Endodermal cell (in vitro differentiated cells): ENCODE measurements around the gene NME3. TPM values are rescaled to one million over a fixed set of nuclear protein-coding genes. Genes with fewer than 3 reads are reported as not detected.
"Not testable (repeated sequence)": the region's sequence is repeated elsewhere in the genome, so short reads cannot be mapped to it uniquely, and the experiment has no call there.

Experiments
- DNase-seq: peaks from one replicate; pipeline ENCODE4 v3.0.0-alpha.2; 2017
- H3K27ac ChIP-seq: 2 replicates; pipeline ENCODE4 v1.5.1; 2013; ENCODE audit warnings: mild to moderate bottlenecking, low read depth, low read length, moderate library complexity
- H3K27me3 ChIP-seq: 2 replicates; pipeline ENCODE4 v1.6.1; 2013; ENCODE audit warnings: mild to moderate bottlenecking, low read length, moderate library complexity; ENCODE audit not compliant: insufficient read depth, control insufficient read depth, poor library complexity, severe bottlenecking
- H3K36me3 ChIP-seq: 2 replicates; pipeline ENCODE4 v1.7.0; 2013; ENCODE audit warnings: mild to moderate bottlenecking, low read length, moderate library complexity; ENCODE audit not compliant: control insufficient read depth, insufficient read depth
- H3K4me1 ChIP-seq: one replicate; pipeline ENCODE4 v1.7.0; 2013; ENCODE audit warnings: low read length; ENCODE audit not compliant: control insufficient read depth, insufficient read depth
- H3K4me3 ChIP-seq: 2 replicates; pipeline ENCODE4 v1.5.1; 2013; ENCODE audit warnings: mild to moderate bottlenecking, low read length, moderate library complexity
- H3K9ac ChIP-seq: 2 replicates; pipeline ENCODE4 v1.6.1; 2013; ENCODE audit warnings: mild to moderate bottlenecking, low read length, moderate library complexity; ENCODE audit not compliant: poor library complexity, severe bottlenecking; ENCODE audit errors: extremely low read depth
- H3K9me3 ChIP-seq: 2 replicates; pipeline ENCODE4 v1.6.1; 2013; ENCODE audit warnings: mild to moderate bottlenecking, low read length, moderate library complexity; ENCODE audit not compliant: control insufficient read depth
- H3K27ac Mint-ChIP-seq: 2 replicates; pipeline ENCODE4 v1.8.0; 2020; ENCODE audit warnings: mixed read lengths
- H3K27me3 Mint-ChIP-seq: 2 replicates; pipeline ENCODE4 v1.8.0; 2021; ENCODE audit warnings: mild to moderate bottlenecking, mixed read lengths; ENCODE audit not compliant: insufficient read depth
- H3K36me3 Mint-ChIP-seq: 2 replicates; pipeline ENCODE4 v1.8.0; 2020; ENCODE audit warnings: low read depth, mixed read lengths
- H3K4me1 Mint-ChIP-seq: 2 replicates; pipeline ENCODE4 v1.8.0; 2020; ENCODE audit warnings: mixed read lengths
- H3K4me3 Mint-ChIP-seq: 2 replicates; pipeline ENCODE4 v1.8.0; 2020; ENCODE audit warnings: mild to moderate bottlenecking, moderate library complexity, mixed read lengths
- H3K9me3 Mint-ChIP-seq: 2 replicates; pipeline ENCODE4 v1.8.0; 2020; ENCODE audit warnings: mild to moderate bottlenecking, mixed read lengths
- CTCF ChIP-seq: fragments of 200-600 bp; sonication (generic); conservative IDR thresholded peaks from 2 replicates; pipeline ENCODE4 v1.5.0; 2021; ENCODE audit warnings: antibody characterized with exemption, mild to moderate bottlenecking
- WGBS, 2 experiments: methylation state at CpG; one replicate each; pipeline versions ENCODE4 v1.1.5 to v1.1.7; 2013; ENCODE audit warnings: missing lambda C conversion rate in 2 of 2, mixed read lengths in 1 of 2; ENCODE audit not compliant: insufficient coverage in 1 of 2, insufficient read length in 1 of 2; 5-methylcytosine and 5-hydroxymethylcytosine counted together
- total RNA-seq, 2 donors: library from RNA; stranded (reverse); fragmentation: NEBNext Ultra II Directional in 1 of 2; extraction: Animal tissue kit (Norgen Biotek cat#: 25700) in 1 of 2; gene quantifications; 2 replicates in 1 of 2; 3 replicates in 1 of 2; pipeline ENCODE4 v1.2.1, GENCODE V29; 2021

Gene NME3
- total RNA-seq, 2 donors from 2014 or later, result 70.3 to 73.6 TPM

GRCh38 chr16:1808691-1809090 is 37.3 kb upstream of the NME3 start:
- Histone ChIP-seq H3K4me1 (no peaks in the 10 kb centered on the region), H3K9ac (no peak overlapping the region), H3K27ac (no peak overlapping the region), H3K4me3 (no peak overlapping the region), H3K36me3 (peaks cover 18% of the 10 kb centered on the region), H3K27me3 (no peaks in the 10 kb centered on the region), H3K9me3 (no peaks in the 10 kb centered on the region)
- Mint-ChIP-seq H3K9me3 (peaks cover 21% of the 10 kb centered on the region), H3K4me3 (no peak overlapping the region), H3K36me3 (peaks cover 59% of the 10 kb centered on the region), H3K27ac (no peak overlapping the region), H3K27me3 (no peaks in the 10 kb centered on the region), H3K4me1 (no peaks in the 10 kb centered on the region)
- no peak for TF ChIP-seq CTCF
- DNase-seq, result no peak
- whole genome bisulfite sequencing, 2 experiments, result 78 to 85% methylated on average over 8 to 18 of the region's 18 CpGs

- H3K9me3 ChIP-seq, result no peaks in the 10 kb centered on the region
- H3K27ac Mint-ChIP-seq, result no peak overlapping the region
- no peak for DNase-seq
- H3K9ac ChIP-seq, result no peak overlapping the region
- no peak for TF ChIP-seq CTCF
- no peak overlapping the region for H3K4me3 ChIP-seq
- H3K27me3 Mint-ChIP-seq, result no peaks in the 10 kb centered on the region
- H3K4me1 ChIP-seq, result no peaks in the 10 kb centered on the region
- no peaks in the 10 kb centered on the region for H3K27me3 ChIP-seq
- no peak overlapping the region for H3K27ac ChIP-seq
- H3K36me3 Mint-ChIP-seq, result peaks cover 52% of the 10 kb centered on the region
- H3K9me3 Mint-ChIP-seq, result peaks cover 27% of the 10 kb centered on the region
- no peak overlapping the region for H3K4me3 Mint-ChIP-seq
- peaks cover 18% of the 10 kb centered on the region for H3K36me3 ChIP-seq
- 80 to 87% methylated on average over 1 to 10 of the region's 10 CpGs for WGBS, 2 experiments
- no peaks in the 10 kb centered on the region for H3K4me1 Mint-ChIP-seq
Measured at GRCh38 chr16:1807626-1808025, 36.3 kb upstream of the NME3 start.

- no peaks in the 10 kb centered on the region for H3K36me3 ChIP-seq
- DNase-seq, result no peak
- no peaks in the 10 kb centered on the region for H3K4me1 Mint-ChIP-seq
- H3K4me3 ChIP-seq, result no peak overlapping the region
- H3K4me3 Mint-ChIP-seq, result no peak overlapping the region
- H3K27ac ChIP-seq, result no peak overlapping the region
- H3K27ac Mint-ChIP-seq, result no peak overlapping the region
- H3K4me1 ChIP-seq, result no peaks in the 10 kb centered on the region
- H3K9me3 ChIP-seq, result peaks cover 26% of the 10 kb centered on the region
- no peak for TF ChIP-seq CTCF
- 81 to 88% methylated on average over 10 of the region's 10 CpGs for WGBS, 2 experiments
- peaks cover 68% of the 10 kb centered on the region for H3K9me3 Mint-ChIP-seq
- no peaks in the 10 kb centered on the region for H3K27me3 ChIP-seq
- H3K9ac ChIP-seq, result no peak overlapping the region
- H3K36me3 Mint-ChIP-seq, result peaks cover 42% of the 10 kb centered on the region
- H3K27me3 Mint-ChIP-seq, result no peaks in the 10 kb centered on the region
Measured at GRCh38 chr16:1800701-1801100, 29.4 kb upstream of the NME3 start.

DNA sequence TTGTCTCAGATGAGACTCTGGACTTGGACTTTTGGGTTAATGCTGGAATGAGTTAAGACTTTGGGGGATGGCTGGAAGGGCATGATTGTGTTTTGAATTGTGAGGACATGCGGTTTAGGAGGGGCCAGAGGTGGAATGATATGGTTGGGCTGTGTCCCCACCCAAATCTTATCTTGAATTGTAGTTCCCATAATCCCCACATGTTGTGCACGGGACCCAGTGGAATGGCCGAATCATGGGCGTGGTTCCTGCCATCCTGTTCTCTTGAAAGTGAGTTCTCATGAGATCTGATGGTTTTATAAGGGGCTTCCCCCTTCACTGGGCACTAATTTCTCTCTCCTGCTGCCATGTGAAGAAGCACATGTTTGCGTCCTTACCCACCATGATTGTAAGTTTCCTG is 27.9 kb upstream of the NME3 start:
- H3K9me3 ChIP-seq, result peaks cover 26% of the 10 kb centered on the region
- H3K36me3 Mint-ChIP-seq, result peaks cover 36% of the 10 kb centered on the region
- peaks cover 64% of the 10 kb centered on the region for H3K9me3 Mint-ChIP-seq
- DNase-seq, H3K4me3 ChIP-seq, H3K4me1 ChIP-seq, H3K9ac ChIP-seq, H3K27me3 ChIP-seq, H3K27ac Mint-ChIP-seq, H3K27me3 Mint-ChIP-seq, H3K4me3 Mint-ChIP-seq, H3K27ac ChIP-seq, H3K36me3 ChIP-seq, H3K4me1 Mint-ChIP-seq: not testable (repeated sequence)
- WGBS, 2 experiments, result 69 to 89% methylated on average over 3 to 4 of the region's 5 CpGs
